Vagina (tissue), 2 donors: ENCODE measurements around the gene NLRX1. TPM values are rescaled to one million over a fixed set of nuclear protein-coding genes. Genes with fewer than 3 reads are reported as not detected.
A peak's percentile ranks its signal among the peaks of the same experiment; 100 is the strongest.

Experiments
- DNase-seq, 2 donors: peaks; one replicate each; pipeline ENCODE4 v3.0.0-alpha.2; 2017; ENCODE audit errors: extremely low spot score in 2 of 2
- H3K27ac ChIP-seq: fragments of 200-600 bp; sonication (generic); one replicate; pipeline ENCODE4 v1.5.1; 2019
- H3K27me3 ChIP-seq: fragments of 200-600 bp; sonication (generic); one replicate; pipeline ENCODE4 v1.5.1; 2019
- H3K36me3 ChIP-seq, 2 donors: fragments of 200-600 bp; sonication (generic); one replicate each; pipeline ENCODE4 v1.5.1; 2017 to 2019
- H3K4me1 ChIP-seq: fragments of 200-600 bp; sonication (generic); one replicate; pipeline ENCODE4 v1.5.1; 2019
- H3K4me3 ChIP-seq, 2 donors: fragments of 200-600 bp; sonication (generic); 1 replicate in 1 of 2; 2 replicates in 1 of 2; pipeline ENCODE4 v1.5.1; 2016 to 2019
- H3K9me3 ChIP-seq: fragments of 200-600 bp; sonication (generic); one replicate; pipeline ENCODE4 v1.5.1; 2019
- POLR2A ChIP-seq, 2 donors: fragments of 450-650 bp; IDR thresholded peaks; one replicate each; pipeline ENCODE4 v1.6.1; 2017; ENCODE audit warnings: antibody characterized with exemption in 2 of 2, mild to moderate bottlenecking in 2 of 2, moderate library complexity in 2 of 2
- POLR2AphosphoS5 ChIP-seq, 2 donors: sonication (generic); formaldehyde crosslinking; IDR thresholded peaks; one replicate each; pipeline ENCODE4 v1.9.0; 2017; ENCODE audit warnings: antibody characterized with exemption in 2 of 2, mild to moderate bottlenecking in 2 of 2, low read depth in 1 of 2; ENCODE audit not compliant: insufficient read depth in 1 of 2
- intact Hi-C: fragments of 100-400 bp; cut with DNase I; formaldehyde crosslinking; loops from one replicate; pipeline ENCODE4 v1.15.1; 2023
- total RNA-seq: library from RNA; depleted of rRNA; stranded (reverse); fragments of >200 nt; gene quantifications from one replicate; pipeline ENCODE4 v1.2.3, GENCODE V29; 2016
- TF ChIP-seq, protein P1 (sequence below), 3 experiments: fragments of 450-650 bp in 2 of 3; fragments of 200-600 bp in 1 of 3; sonication (generic) in 1 of 3; IDR thresholded peaks; one replicate each; pipeline ENCODE4 v1.5.1; 2017 to 2019; ENCODE audit warnings: antibody characterized with exemption in 3 of 3, mild to moderate bottlenecking in 2 of 3, moderate library complexity in 2 of 3

Gene NLRX1
- total RNA-seq, 1 donor from 2014 or later: 15.5 TPM

DNA sequence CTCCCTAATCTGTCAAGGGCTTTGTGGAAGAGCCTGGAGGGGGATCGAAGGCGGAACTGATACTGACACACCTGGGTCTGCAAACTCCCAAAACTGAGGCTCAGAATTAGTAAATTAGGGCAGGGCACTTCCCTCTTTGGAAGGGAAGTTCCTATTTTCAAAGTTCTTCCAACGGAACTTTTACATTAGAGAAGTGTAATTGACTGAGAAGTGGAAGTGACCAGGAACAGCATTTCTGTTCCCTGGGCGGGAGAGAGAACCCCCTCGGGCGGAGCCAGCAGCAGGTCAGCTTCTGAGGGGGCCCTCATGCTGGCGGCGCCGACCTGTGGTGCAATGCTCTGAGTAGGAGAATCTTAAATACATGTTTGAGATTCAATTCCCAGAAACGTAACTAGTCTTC, 36.6 kb downstream of the NLRX1 start:
- Histone ChIP-seq H3K9me3 (no peaks in the 10 kb centered on the region), H3K4me3 (peak overlapping the region in 1 of 2 donors; percentile 99), H3K27ac (peak overlapping the region; percentile 95), H3K27me3 (no peaks in the 10 kb centered on the region), H3K4me1 (peaks cover 23% of the 10 kb centered on the region), H3K36me3 (no peaks in the 10 kb centered on the region)
- TF ChIP-seq, protein P1, sequence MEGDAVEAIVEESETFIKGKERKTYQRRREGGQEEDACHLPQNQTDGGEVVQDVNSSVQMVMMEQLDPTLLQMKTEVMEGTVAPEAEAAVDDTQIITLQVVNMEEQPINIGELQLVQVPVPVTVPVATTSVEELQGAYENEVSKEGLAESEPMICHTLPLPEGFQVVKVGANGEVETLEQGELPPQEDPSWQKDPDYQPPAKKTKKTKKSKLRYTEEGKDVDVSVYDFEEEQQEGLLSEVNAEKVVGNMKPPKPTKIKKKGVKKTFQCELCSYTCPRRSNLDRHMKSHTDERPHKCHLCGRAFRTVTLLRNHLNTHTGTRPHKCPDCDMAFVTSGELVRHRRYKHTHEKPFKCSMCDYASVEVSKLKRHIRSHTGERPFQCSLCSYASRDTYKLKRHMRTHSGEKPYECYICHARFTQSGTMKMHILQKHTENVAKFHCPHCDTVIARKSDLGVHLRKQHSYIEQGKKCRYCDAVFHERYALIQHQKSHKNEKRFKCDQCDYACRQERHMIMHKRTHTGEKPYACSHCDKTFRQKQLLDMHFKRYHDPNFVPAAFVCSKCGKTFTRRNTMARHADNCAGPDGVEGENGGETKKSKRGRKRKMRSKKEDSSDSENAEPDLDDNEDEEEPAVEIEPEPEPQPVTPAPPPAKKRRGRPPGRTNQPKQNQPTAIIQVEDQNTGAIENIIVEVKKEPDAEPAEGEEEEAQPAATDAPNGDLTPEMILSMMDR (IDR thresholded peaks at IDR 0.05): no peak
- TF ChIP-seq POLR2A (IDR thresholded peaks at IDR 0.05) (no peak), POLR2AphosphoS5 (IDR thresholded peaks at IDR 0.05; ENCODE audit: insufficient read depth in 1 of 2, low read depth in 1 of 2) (no peak)
- intact Hi-C loops: loop anchor here (5.0 to 10.0 kb wide), 2 partner anchors 110 to 112 kb away; partner anchors contain the start of gene MCAM
- DNase-seq: no peak

DNA sequence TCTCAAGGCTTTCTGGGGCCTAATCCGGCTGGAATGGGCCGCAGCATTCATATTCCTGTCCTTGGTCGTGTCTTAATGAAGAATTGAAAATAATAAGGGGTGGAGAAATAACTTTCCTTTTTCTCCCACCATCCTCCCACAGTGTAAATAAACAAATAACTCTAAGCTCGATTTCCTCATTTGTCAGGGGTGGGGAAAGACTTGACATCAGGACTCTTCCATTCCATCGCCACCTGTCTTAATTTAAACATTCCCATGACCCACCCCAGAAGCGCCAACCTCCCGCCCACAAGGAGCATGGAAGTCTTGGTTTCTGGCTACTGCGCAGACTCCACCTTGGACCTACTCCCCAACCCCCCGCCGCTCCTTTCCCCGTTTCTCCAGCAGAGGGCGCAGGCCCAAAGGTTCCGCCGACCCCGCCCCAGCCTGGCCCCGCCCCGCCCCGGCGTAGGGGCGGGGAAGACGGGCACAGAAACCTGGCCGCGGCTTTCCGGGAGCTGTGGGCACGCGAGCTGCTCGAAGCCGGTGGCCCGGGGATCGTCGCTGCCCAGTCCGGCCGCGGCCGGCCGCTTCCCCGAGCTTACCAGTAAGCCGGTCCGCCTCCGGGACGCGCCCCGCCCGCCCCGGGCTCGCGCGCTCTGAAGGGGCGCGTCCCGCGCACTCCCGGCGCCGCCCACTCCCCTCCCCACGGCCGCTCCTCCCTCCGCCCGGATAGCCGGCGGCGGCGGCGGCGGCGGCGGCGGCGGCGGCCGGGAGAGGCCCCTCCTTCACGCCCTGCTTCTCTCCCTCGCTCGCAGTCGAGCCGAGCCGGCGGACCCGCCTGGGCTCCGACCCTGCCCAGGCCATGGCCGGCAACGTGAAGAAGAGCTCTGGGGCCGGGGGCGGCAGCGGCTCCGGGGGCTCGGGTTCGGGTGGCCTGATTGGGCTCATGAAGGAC, 37.3 kb downstream of the NLRX1 start, which contains the start of gene CBL:
CBL (plus strand) TSS at position 766 of the 937 bp plus-strand sequence; CDS start at position 845, 79 bp downstream.
- Histone ChIP-seq H3K27me3 (no peaks in the 10 kb centered on the region), H3K4me1 (peaks cover 23% of the 10 kb centered on the region), H3K4me3 (peak within 1 kb of the TSS; percentile 75 to 99), H3K36me3 (no peaks in the 10 kb centered on the region), H3K27ac (peak within 1 kb of the TSS; percentile 95), H3K9me3 (no peaks in the 10 kb centered on the region)
- TF ChIP-seq POLR2A (IDR thresholded peaks at IDR 0.05) (peak in 1 of 2 donors; percentile 80), POLR2AphosphoS5 (IDR thresholded peaks at IDR 0.05; ENCODE audit: insufficient read depth in 1 of 2, low read depth in 1 of 2) (peak; percentile 80 to 84)
- TF ChIP-seq, protein P1 (IDR thresholded peaks at IDR 0.05): peak; percentile 65 to 91 (median 65)
- intact Hi-C loops: loop anchor here (5.0 to 10.0 kb wide), 2 partner anchors 111 kb away; partner anchors contain the start of gene MCAM
- no peak for DNase-seq

DNA sequence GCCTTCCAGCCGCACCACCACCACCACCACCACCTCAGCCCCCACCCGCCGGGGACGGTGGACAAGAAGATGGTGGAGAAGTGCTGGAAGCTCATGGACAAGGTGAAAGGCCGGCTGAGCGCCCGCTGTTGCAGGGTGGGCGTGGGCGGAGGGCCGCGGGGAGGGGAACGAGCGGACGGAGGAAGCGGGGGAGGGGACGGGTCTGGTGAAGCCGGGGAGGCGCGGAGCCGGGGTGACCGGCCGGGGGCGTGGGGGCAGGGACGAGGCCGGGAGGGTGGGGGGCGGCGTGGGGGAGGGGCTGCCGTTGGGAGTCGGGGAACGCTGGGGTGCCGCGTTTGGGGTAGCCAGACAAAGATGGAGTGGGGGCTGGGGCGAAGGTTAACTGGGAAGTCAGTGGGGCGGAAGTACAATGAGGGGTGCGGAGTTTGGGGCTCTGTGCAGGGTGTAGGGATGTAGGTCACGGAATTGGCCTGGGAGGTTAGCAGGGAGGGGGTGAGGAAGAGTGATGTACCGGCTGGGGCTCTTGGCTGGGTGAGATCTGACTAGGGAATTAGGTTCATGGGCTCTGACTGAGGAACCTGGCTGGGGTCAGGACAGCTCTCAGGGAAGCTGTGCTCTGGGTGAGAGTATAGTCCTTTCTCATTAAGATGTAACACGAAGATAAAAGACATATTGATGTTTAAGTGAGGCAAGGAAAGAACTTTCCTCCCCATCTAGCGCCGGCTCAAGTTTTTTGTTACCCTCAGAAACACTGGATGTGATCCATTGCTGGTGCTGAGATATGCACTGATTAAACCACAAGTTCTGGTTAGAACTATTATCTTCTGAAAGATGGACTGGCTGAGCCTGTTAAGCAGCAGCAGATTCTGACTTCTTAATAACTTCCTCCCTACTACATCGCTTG, 38.2 kb downstream of the NLRX1 start:
- intact Hi-C loops: loop anchor here (5.0 to 10.0 kb wide), 2 partner anchors 111 to 112 kb away; partner anchors contain the start of gene MCAM

DNA sequence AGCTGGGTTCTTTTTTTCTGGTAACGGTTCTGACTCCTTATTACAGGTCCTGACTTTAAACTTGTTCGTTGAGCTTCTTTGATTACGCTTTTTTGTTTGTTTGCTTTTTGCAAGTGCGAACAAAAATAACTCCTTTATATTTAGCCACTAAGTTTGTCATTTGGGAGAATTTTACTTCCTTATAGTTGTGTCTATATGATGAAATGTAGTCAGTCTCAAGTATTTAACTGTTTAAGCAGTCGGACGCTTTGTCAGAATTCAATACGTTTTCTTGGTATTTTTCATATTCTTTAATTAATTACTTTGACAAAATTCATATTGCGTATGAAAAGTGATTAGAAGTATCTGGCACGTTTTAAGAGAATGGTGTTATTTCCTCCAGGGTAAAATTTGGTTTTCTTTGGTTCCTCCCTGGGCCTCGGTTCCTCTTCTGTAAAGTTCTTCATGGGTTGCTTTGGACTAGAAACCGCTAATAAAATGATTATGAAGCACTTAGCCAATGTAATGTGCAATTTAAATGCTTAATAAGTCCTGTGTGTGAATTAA, 39.0 kb downstream of the NLRX1 start:
- peak overlapping the region; percentile 95 for H3K27ac ChIP-seq
- no peaks in the 10 kb centered on the region for H3K27me3 ChIP-seq
- H3K9me3 ChIP-seq: no peaks in the 10 kb centered on the region
- intact Hi-C loops: loop anchor here (5.0 to 10.0 kb wide), 2 partner anchors 110 to 113 kb away; partner anchors contain the start of gene MCAM
- no peak for TF ChIP-seq POLR2AphosphoS5 (IDR thresholded peaks at IDR 0.05; ENCODE audit: insufficient read depth in 1 of 2, low read depth in 1 of 2)
- no peak for TF ChIP-seq POLR2A (IDR thresholded peaks at IDR 0.05)
- TF ChIP-seq, protein P1 (IDR thresholded peaks at IDR 0.05): no peak
- no peak for DNase-seq
- H3K4me3 ChIP-seq: peak overlapping the region; percentile 75 to 99
- peaks cover 25% of the 10 kb centered on the region for H3K4me1 ChIP-seq
- H3K36me3 ChIP-seq: no peaks in the 10 kb centered on the region

More for the DNA sequence above, 38.2 kb downstream of the NLRX1 start:
- Histone ChIP-seq H3K9me3 (no peaks in the 10 kb centered on the region), H3K4me3 (peak overlapping the region; percentile 75 to 99), H3K36me3 (no peaks in the 10 kb centered on the region), H3K27ac (peak overlapping the region; percentile 95), H3K4me1 (peaks cover 23% of the 10 kb centered on the region), H3K27me3 (no peaks in the 10 kb centered on the region)
- no peak for DNase-seq
- no peak for TF ChIP-seq POLR2A (IDR thresholded peaks at IDR 0.05)
- TF ChIP-seq, protein P1 (IDR thresholded peaks at IDR 0.05): no peak
- TF ChIP-seq POLR2AphosphoS5 (IDR thresholded peaks at IDR 0.05; ENCODE audit: insufficient read depth in 1 of 2, low read depth in 1 of 2): no peak
